Measurements from ENCODE around the gene PLCD4. TPM values are rescaled to one million over a fixed set of nuclear protein-coding genes. Genes with fewer than 3 reads are reported as not detected.
A peak's percentile ranks its signal among the peaks of the same experiment; 100 is the strongest.

The PLCD4 gene
- 10 to 100 TPM in 1 of 4 donors, 1 to 10 TPM in 3; 7.1 to 11.3 (median 8.2) TPM for polyA plus RNA-seq (ENCODE audit: insufficient read length in 4 of 4)

- DNase-seq (ENCODE audit: low read depth in 4 of 4, low spot score in 2 of 4): peak in 3 of 4 donors; percentile 11 to 29 (median 21)
Observed at GRCh38 chr2:218607436-218608115, at the start of gene PLCD4. Gene PLCD4, plus strand, starts transcription at chr2:218607899. Its CDS starts 7,841 bp downstream, at chr2:218615740.

GRCh38 chr2:218557941-218558340 is 49.8 kb upstream of the PLCD4 start:
- DNase-seq (ENCODE audit: low read depth in 4 of 4, low spot score in 2 of 4): no peak

- peak in 3 of 4 donors; percentile 19 to 24 (median 24) for DNase-seq (ENCODE audit: low read depth in 4 of 4, low spot score in 2 of 4)
Observed at GRCh38 chr2:218558986-218559385, 48.7 kb upstream of the PLCD4 start.

GRCh38 chr2:218564056-218564455 is 43.6 kb upstream of the PLCD4 start:
- no peak for DNase-seq (ENCODE audit: low read depth in 4 of 4, low spot score in 2 of 4)

GRCh38 chr2:218566296-218566695 is 41.4 kb upstream of the PLCD4 start:
- DNase-seq (ENCODE audit: low read depth in 4 of 4, low spot score in 2 of 4): no peak

- DNase-seq (ENCODE audit: low read depth in 4 of 4, low spot score in 2 of 4): no peak
Observed at GRCh38 chr2:218567797-218568189, 39.9 kb upstream of the PLCD4 start.

GRCh38 chr2:218568190-218569037 is 39.3 kb upstream of the PLCD4 start, which contains the start of the genes CNOT9 and USP37:
Gene CNOT9, plus strand, starts transcription at chr2:218568839. Its CDS starts 116 bp downstream, at chr2:218568955.
Gene USP37, minus strand, starts transcription at chr2:218568351. Its CDS starts 9,698 bp downstream, at chr2:218558653.
- DNase-seq (ENCODE audit: low read depth in 4 of 4, low spot score in 2 of 4): peak; percentile 92 to 98 (median 95)

GRCh38 chr2:218569038-218569431 is 38.7 kb upstream of the PLCD4 start:
- peak in 3 of 4 donors; percentile 25 to 34 (median 30) for DNase-seq (ENCODE audit: low read depth in 4 of 4, low spot score in 2 of 4)

GRCh38 chr2:218569661-218570500 is 37.8 kb upstream of the PLCD4 start:
- DNase-seq (ENCODE audit: low read depth in 4 of 4, low spot score in 2 of 4): peak in 2 of 4 donors; percentile 11 to 34

- no peak for DNase-seq (ENCODE audit: low read depth in 4 of 4, low spot score in 2 of 4)
Observed at GRCh38 chr2:218570850-218571249, 36.8 kb upstream of the PLCD4 start.

- no peak for DNase-seq (ENCODE audit: low read depth in 4 of 4, low spot score in 2 of 4)
Observed at GRCh38 chr2:218576854-218577253, 30.8 kb upstream of the PLCD4 start.

- DNase-seq (ENCODE audit: low read depth in 4 of 4, low spot score in 2 of 4): no peak
Observed at GRCh38 chr2:218577482-218578220, 30.0 kb upstream of the PLCD4 start.

- no peak for DNase-seq (ENCODE audit: low read depth in 4 of 4, low spot score in 2 of 4)
Observed at GRCh38 chr2:218578272-218578877, 29.3 kb upstream of the PLCD4 start.

GRCh38 chr2:218582076-218582475 is 25.6 kb upstream of the PLCD4 start:
- DNase-seq (ENCODE audit: low read depth in 4 of 4, low spot score in 2 of 4): no peak

GRCh38 chr2:218583983-218584850 is 23.5 kb upstream of the PLCD4 start:
- no peak for DNase-seq (ENCODE audit: low read depth in 4 of 4, low spot score in 2 of 4)

GRCh38 chr2:218585541-218585940 is 22.2 kb upstream of the PLCD4 start:
- no peak for DNase-seq (ENCODE audit: low read depth in 4 of 4, low spot score in 2 of 4)

- peak in 1 of 4 donors; percentile 7 for DNase-seq (ENCODE audit: low read depth in 4 of 4, low spot score in 2 of 4)
Observed at GRCh38 chr2:218605432-218605831, 2.3 kb upstream of the PLCD4 start.

GRCh38 chr2:218615868-218616315 is 8.2 kb downstream of the PLCD4 start:
- no peak for DNase-seq (ENCODE audit: low read depth in 4 of 4, low spot score in 2 of 4)
